Hepatocyte (in vitro differentiated cells): Measurements from ENCODE around the gene BAHCC1.

Source experiments
- CTCF ChIP-seq: fragments of 200-600 bp; sonication (generic); IDR thresholded peaks from 2 replicates; pipeline ENCODE4 v1.5.1; 2016; ENCODE audit warnings: antibody characterized with exemption, mild to moderate bottlenecking; ENCODE audit not compliant: poor library complexity
- EZH2 ChIP-seq: fragments of 200-600 bp; sonication (generic); IDR thresholded peaks from 2 replicates; pipeline ENCODE4 v1.6.1; 2016; ENCODE audit warnings: antibody characterized with exemption, mild to moderate bottlenecking, borderline replicate concordance

DNA sequence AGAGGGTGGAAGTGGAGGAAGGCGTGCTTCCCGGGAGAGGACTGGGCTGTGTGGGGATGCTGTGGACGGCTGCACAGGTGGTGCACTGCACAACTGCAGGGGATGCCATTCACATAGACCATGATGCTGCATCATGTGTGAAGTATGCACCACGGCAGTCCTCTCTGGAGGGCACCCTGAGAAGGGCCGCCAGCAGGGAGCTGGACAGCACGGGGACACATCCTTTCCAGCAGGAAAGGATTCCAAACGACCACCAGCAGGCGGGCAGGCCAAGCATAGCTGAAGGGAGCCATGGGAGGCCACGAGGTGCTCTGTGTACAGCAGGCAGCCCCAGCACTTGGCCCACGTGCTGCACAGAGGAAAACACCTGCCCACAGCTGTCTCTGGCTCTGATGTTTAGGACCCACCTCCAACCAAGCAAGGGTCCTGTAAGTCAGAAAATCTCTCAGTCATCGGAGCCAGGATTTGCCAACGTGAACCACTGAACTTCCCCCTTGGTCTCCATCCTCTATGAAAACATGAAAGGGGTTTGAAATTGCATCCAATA, 107.3 kb downstream of the BAHCC1 start:
- no peak for TF ChIP-seq CTCF
- no peak for TF ChIP-seq EZH2
